IPS DF 6.9 (cell line): ENCODE measurements around the gene RBM3.

Source experiments
- DNase-seq: peaks from one replicate; pipeline ENCODE4 v3.0.0-alpha.2; 2013; ENCODE audit warnings: low read depth, low spot score
- H3K27ac ChIP-seq: one replicate; pipeline ENCODE4 v1.5.1; 2013; ENCODE audit warnings: low read length, control low read depth
- H3K27me3 ChIP-seq: 2 replicates; pipeline ENCODE4 v1.6.1; 2013; ENCODE audit warnings: mild to moderate bottlenecking, low read length; ENCODE audit not compliant: control insufficient read depth, insufficient read depth
- H3K36me3 ChIP-seq: 2 replicates; pipeline ENCODE4 v1.6.1; 2013; ENCODE audit warnings: low read length; ENCODE audit not compliant: control insufficient read depth, insufficient read depth
- H3K4me1 ChIP-seq: 2 replicates; pipeline ENCODE4 v1.6.1; 2013; ENCODE audit warnings: low read length; ENCODE audit not compliant: control insufficient read depth, insufficient read depth
- H3K4me3 ChIP-seq: 2 replicates; pipeline ENCODE4 v1.5.1; 2013; ENCODE audit warnings: mild to moderate bottlenecking, low read length
- H3K9me3 ChIP-seq: 2 replicates; pipeline ENCODE4 v1.6.1; 2013; ENCODE audit warnings: low read length, inconsistent platforms; ENCODE audit not compliant: control insufficient read depth, insufficient read depth
- WGBS: extraction: QIAGEN DNeasy Blood & Tissue Kit; methylation state at CpG from one replicate; pipeline ENCODE4 v1.1.7; 2013; ENCODE audit warnings: mixed read lengths, missing lambda C conversion rate; ENCODE audit not compliant: insufficient read length, insufficient coverage; 5-methylcytosine and 5-hydroxymethylcytosine counted together

Gene RBM3

GRCh38 chrX:48616576-48616975 is 42.3 kb downstream of the RBM3 start:
- WGBS = no CpG with 5 or more reads among the region's 5 CpGs
- DNase-seq = no peak
- Histone ChIP-seq H3K4me1 (0 out of 2 replicates have a peak, but pooled peaks cover 1% of the 10 kb centered on the region), H3K9me3 (no peaks in the 10 kb centered on the region), H3K27me3 (no peaks in the 10 kb centered on the region), H3K4me3 (no peak overlapping the region), H3K27ac (no peak overlapping the region), H3K36me3 (no peaks in the 10 kb centered on the region)

- H3K27me3 ChIP-seq = no peaks in the 10 kb centered on the region
- H3K4me1 ChIP-seq = 0 out of 2 replicates have a peak, but pooled peaks cover 1% of the 10 kb centered on the region
- H3K27ac ChIP-seq = no peak overlapping the region
- no peaks in the 10 kb centered on the region for H3K36me3 ChIP-seq
- no peak overlapping the region for H3K4me3 ChIP-seq
- no CpG with 5 or more reads among the region's 8 CpGs for WGBS
- no peak for DNase-seq
- no peaks in the 10 kb centered on the region for H3K9me3 ChIP-seq
Observed at GRCh38 chrX:48617542-48618340, 43.5 kb downstream of the RBM3 start.

DNA sequence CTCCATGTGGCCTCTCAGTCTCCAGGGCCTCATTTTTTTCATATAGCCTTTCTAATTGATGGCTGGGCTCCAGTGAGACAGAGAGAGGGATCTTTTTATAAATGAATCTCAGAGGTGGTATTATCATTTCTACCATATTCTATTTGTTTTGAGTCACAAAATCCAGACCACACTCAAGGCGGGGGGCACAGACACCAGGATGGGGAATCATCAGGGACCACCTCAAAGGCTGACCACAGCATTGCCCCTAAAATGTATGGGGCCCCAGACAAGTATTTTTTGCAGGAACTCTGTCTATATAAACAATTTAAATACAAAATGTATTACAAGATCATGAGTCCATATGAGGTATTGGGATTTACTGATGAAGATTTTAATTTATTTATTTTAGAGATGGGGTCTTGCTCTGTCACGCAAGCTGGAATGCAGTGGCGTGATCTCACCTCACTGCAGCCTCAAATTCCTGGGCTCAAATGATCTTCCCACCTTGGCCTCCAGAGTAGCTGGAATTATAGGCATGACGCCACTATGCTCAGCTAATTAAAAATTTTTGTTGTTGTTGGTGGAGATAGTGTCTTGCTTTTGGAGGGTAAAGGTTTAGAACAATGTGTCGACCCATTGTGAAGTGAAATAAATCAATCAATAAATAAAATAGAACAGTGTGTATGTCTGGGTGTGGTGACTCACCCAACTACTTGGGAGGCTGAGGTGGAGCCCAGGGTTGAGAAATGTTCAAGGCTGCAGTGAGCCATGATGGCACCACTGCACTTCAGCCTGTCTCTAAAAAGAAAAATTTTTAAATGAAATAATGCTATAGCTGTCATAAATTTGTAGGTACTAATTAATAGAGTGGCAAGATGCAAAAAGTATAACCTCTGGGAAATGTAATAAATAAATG is 52.4 kb downstream of the RBM3 start:
- no peak for DNase-seq
- no peaks in the 10 kb centered on the region for H3K4me1 ChIP-seq
- no peaks in the 10 kb centered on the region for H3K36me3 ChIP-seq
- WGBS = no CpG with 5 or more reads among the region's 5 CpGs
- H3K4me3 ChIP-seq = no peak overlapping the region
- H3K27ac ChIP-seq = no peak overlapping the region
- H3K9me3 ChIP-seq = no peaks in the 10 kb centered on the region
- H3K27me3 ChIP-seq = no peaks in the 10 kb centered on the region
